Endometrium (tissue), 2 donors: ENCODE measurements around the gene SLC16A10.
"Not testable (repeated sequence)": the region's sequence is repeated elsewhere in the genome, so short reads cannot be mapped to it uniquely, and the experiment has no call there.

Source experiments
- FAIRE-seq: peaks from 2 replicates; lab custom pipeline; 2012; peaks lifted over from hg19 to GRCh38; lab: Jason Lieb, UNC
- donor health status: control.
- donor health status: control.

The SLC16A10 gene, protein sequence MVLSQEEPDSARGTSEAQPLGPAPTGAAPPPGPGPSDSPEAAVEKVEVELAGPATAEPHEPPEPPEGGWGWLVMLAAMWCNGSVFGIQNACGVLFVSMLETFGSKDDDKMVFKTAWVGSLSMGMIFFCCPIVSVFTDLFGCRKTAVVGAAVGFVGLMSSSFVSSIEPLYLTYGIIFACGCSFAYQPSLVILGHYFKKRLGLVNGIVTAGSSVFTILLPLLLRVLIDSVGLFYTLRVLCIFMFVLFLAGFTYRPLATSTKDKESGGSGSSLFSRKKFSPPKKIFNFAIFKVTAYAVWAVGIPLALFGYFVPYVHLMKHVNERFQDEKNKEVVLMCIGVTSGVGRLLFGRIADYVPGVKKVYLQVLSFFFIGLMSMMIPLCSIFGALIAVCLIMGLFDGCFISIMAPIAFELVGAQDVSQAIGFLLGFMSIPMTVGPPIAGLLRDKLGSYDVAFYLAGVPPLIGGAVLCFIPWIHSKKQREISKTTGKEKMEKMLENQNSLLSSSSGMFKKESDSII

DNA sequence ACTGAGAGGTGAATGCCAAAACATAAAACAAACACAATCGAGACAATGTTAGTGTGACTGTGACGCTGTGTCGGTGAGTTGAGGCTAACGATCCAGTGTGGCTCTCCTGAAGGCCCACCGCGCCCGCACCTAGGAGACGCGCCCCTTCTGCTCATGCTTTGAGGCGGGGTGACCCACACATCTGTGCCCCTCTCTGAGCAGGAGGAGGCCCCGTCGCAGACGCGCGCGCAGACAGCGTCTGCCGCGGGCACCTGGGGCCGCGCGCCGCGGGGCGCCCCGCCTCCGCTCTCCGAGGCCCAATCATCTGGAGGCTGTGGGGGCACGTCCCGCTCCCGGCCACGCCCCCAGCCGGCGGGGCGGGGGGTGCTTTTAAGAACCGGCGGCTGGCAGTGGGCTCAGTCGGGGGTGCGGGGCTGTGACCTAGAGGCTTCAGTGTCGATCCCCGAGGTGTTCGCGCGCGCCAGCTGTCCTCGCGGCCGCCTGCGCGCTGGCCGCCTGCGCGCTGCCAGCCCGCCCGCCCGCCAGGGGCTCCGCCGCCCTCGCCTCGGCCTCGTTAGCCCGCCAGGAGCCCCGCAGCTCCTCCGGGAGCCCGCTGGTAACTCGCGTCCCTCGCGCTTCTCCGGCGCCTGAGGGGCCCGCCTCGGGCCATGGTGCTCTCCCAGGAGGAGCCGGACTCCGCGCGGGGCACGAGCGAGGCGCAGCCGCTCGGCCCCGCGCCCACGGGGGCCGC, at the start of gene SLC16A10:
TSS of gene SLC16A10 (plus strand) at position 398 of the 730 bp plus-strand sequence. CDS start at position 648, 250 bp downstream.
- FAIRE-seq, result no peak

DNA sequence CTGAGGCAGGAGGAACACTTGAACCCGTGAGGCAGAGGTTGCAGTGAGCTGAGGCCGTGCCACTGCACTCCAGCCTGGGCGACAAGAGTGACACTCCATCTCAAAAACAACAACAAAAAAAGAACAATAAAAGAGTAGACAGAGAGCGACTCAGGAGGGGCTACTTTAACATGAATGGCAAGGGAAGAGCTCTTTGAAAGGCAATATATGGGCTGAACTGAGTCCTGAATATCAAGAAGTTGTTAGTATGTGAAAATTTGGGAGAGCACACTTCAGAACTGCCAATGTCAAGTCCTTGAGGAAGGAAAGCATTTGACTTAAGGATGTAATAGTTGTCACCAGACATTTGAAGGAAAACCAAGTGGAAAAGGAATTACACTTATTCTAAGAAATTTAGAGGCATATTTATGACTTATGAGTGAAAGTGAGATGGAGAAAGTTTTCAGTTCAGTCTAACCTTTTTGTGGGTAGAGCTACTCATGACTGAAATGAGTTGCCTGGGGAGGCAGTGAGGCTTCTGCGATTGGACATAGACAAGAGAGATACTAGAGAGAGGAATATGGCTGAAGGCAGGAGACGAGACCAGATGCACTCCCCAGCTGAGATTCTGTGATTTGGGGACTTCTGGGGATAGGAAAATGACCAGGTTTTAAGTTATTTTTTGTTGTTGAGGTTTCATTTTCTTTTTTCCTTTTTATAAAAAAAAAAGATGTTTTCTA, 48.6 kb upstream of the SLC16A10 start:
- FAIRE-seq, result no peak

DNA sequence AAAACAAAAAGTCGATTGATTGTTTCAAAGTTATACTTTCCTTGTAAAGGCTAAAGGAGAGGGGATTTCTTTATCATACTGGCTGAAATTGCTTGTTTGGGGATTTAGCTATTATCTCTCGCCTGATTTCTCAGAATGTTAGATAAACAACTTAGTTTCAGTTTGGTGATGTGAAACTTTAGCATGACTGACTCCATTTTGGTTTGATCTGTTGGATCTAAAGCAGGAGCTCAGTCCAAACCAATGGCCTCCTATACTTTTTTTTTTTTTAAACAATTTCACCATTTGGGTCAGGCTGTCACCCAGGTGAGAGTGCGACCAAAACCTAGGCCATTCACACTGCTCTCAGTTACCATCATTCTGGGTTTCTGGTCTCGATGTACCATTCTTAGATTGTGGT, 45.4 kb upstream of the SLC16A10 start:
- FAIRE-seq, result no peak

DNA sequence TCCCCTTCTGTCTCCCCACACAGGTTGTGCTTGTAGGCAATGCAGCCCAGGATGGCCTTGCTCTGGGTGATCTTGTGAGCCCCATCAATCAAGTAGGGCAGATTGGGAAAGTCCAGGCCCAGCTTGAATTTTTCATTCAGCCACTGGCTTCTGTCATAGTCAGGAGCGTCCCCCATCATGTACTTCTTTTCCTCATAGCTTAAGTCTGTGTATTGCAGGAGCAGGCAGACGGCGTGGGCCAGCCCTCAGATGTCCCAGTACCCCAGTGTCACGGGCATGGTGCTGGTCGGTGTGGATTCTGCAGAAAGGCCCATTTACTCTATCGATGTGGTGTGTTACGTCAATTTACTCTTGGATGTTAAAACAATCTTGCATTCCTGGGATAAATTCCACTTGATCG, 40.1 kb upstream of the SLC16A10 start:
- no peak for FAIRE-seq

DNA sequence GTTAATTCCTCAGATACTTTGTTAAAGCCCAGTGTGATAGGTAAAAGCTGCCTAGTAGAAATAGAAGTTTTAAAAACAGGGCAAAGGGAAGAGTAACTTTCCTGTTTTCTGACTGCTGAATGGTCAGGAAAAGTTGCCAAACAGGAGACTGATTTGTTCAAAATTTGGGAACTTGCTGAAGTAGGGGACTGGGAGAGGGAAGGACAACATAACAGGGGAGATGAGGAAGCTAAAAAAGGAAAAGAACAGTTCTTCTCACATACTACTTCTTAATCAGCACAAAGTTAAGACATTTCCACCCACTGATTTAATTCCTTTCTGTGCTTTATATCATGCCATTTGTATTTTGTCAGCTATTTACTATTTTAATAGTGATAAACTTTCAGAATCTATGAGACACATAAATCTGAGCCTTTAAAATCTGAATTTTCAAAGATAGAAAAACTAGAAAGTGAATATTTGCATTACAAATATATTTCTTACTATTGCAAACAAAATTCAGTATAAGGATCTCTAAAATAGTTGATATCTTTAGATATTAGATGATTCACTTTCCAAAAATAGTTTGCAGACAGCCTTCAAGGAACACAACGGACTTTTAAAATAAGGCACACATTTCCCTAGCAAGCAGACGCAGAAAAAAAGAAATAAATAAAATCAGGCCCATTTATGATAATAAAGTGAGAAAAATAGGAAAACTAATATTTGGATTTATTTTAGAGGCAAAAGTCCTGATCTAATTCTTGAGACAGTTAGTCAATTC, 36.9 kb upstream of the SLC16A10 start:
- FAIRE-seq, result no peak

DNA sequence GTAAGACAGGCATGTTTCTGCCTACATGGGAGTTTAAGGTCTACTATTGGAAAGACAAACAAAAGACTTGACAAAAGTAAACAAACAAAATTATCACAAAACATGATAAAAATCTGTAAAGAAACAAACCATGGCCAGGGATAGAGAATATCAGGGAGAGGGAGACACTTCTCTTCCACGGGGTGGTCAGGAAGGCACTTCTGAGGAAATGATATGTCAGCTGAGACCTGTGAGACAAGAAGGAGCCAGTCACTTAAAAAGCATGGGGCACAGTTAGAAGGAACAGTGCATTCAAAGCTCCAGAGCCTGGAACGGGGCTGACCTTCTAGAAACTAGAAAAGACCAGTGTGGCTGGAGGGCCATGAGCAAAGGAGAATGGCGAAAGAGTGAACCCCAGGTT, 35.1 kb upstream of the SLC16A10 start:
- FAIRE-seq, result no peak

DNA sequence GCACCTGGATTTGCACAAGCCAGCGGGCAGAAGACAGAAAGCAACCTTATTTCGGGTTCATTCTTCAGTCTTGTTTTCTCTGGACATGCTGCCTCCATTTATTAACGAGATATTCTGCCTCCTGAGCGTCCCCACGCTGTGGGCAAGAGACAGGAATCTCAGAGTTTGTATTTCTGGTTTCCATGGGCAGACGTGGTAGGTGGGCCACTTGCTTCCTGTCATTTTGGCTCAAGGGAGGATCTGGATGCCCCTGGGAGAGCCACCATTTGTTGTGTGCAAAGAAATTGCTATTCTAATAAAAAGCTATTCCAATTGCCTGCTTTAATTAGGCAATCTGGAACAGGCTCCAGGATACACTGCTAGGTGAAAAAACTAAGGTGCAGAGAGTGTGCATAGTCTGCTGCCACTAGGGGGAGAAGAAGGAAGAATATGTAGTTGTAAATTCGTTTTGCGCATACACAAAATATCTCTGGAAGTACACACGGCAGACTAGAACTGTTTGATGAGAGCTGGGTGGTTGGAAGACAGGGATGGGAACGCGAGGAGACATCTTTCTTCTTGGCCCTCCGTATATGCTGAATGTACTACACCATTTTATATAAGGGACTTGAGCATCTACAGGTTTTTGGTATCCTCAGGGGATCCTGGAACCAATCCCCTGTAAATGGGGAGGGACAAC, 30.1 kb upstream of the SLC16A10 start:
- no peak for FAIRE-seq

DNA sequence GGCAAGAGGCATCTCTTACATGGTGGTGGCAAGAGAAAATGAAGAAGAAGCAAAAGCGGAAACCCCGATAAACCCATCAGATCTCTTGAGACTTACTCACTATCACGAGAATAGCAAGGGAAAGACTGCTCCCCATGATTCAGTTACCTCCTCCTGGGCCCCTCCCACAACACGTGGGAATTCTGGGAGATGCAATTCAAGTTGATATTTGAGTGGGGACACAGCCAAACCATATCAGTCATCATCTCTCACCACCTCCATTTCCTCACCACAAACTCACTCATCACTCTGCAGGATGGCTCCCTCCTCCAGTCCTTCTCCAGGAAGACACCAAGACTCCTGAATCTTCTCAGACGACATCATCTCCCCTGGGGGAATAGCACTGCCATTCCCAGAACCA, 25.8 kb upstream of the SLC16A10 start:
- FAIRE-seq, result no peak

DNA sequence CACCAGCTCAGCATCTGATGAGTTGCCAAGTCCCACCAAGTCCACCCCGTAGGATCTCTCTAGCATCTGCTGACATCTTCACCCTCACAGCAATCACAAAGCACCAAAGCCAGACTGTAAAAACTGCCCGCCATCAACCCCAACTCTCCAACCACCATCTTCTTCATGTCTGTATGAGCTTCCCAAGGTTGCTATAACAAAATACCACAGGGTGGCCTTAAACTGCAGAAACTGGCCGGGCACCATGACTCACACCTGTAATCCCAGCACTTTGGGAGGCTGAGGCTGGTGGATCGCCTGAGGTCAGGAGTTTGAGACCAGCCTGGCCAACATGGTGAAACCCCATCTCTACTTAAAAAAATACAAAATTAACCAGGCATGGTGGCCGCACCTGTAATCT, 25.3 kb upstream of the SLC16A10 start:
- not testable (repeated sequence) for FAIRE-seq

DNA sequence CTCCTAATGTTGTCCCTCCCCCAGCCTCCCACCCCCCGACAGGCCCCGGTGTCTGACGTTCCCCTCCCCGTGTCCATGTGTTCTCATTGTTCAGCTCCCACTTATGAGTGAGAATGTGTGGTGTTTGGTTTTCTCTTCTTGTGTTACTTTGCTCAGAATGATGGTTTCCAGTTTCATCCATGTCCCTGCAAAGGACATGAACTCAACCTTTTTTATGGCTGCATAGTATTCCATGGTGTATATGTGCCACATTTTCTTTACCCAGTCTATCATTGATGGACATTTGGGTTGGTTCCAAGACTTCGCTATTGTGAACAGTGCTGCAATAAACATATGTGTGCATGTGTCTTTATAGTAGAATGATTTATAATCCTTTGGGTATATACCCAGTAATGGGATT, 24.4 kb upstream of the SLC16A10 start:
- not testable (repeated sequence) for FAIRE-seq

DNA sequence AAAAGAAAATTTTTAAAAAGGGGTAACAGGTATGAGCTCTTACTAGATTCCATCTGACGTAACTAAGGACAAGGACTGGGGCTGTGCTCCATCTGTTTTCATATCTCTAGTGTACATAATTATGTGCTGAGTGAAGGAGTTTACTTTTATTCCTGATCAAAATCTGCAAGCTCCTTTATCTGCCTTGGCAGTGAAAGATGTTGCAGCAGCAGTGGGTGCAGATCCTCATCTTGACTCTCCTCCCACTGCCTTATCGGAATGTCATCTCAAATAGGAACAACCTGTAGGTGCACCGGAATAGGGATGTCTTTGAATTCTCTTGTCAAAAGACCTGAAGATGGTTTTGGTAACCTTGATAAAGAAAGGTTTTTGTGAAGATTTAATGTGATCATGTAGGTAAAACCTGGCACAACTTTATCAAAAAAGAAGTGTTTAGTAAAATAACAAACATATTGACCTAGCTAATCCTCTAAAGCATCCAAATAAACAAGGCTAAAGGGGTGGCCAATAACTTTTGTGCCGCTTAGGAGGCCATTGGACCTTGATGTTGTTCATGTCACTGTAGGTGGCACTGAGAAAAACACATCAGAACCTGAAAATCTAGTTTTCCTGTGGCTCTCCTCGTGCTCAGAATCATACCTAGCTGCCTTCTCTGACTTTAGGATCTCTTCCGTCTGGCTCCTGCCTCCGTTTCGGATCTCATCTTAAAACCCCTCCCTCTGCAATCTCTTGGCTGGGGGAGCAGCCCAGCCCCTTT, 19.0 kb upstream of the SLC16A10 start:
- FAIRE-seq, result no peak

DNA sequence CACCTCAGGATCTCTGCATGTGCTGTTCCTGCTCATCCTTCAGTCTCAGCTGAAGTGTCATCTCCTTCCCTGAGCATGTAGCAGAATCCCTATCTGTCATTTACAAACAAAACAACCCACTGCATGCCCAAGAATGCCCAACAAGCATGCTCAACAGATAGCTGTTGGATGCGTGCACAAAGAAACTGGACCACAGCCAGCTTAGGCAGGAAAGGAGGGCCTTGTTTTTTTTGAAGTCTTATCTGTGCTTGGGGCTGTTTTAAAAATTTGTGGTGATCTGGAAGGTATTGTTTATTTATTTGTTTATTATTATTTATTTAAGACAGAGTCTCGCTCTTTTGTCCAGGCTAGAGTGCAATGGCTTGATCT, 18.5 kb upstream of the SLC16A10 start:
- no peak for FAIRE-seq

DNA sequence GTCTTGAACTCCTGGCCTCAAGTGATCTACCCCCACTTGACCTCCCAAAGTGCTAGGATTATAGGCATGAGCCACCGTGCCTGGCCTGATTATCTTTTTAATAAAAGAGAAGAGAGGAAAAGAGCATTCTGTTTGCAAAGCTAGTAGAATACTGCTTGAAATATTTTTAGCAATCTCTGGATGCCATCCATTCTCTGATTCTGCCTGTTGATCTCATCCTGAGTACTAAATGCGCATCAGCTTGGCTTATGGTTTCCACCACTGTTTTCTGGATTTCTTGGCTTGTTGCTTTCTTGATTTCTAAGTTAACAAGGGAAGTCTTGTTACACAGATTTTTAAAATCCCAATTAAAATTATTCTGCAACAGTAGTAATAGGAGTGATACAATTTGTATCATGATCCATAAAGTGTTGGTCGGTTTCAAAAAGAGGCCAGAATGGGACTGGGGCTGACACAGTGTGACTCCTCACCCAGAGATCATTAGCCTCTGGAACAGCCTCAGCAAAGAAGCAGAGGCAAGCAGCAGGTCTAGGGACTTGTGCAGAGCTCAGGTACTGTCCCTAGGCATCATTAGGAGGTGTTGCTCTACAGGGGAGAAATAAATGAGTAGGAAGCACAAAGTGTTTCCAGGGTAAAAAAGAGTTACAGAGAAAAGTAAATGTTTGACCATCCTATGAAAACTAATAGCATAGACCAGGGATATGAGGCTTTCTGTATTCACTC, 17.8 kb upstream of the SLC16A10 start:
- no peak for FAIRE-seq

DNA sequence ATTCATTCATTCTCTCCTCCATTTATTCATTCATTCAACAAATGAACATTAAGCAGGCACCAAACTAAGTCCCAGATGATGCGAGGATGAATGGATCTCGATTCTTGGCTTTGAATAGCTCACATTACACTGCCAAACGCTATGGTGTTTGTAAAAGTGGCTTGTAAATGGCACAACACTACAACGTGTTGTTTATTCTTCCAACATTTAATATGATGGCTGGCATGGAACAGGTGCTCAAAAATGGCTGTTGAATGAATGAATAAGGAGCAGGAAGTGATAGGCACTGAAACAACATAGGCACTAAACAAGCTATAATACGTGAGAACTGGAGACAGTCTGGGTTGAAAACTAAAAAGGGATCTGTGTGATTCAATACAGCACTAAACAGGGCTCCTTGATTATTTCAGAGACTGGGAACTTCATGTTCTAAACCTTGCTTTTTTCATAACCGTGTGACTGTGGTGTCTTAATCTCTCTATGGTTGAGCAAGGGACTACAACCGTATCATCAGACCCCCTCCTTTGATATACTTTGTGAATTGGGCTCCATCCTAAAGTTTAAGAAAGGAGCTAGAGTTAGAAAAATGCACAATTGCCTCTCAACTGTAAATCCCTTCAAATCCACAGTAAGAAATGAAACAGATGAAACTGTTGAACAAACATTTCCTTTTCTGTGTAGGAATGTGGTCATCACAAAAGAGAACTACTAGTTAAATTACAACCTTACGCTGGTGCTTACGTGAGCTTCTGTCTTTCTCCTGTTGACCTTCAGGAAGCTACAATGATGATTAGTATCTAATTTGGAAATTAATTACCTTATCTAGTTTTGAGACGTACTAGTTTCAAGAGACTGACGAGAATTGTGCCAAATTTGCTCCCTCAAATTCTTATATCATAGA, 16.9 kb upstream of the SLC16A10 start:
- no peak for FAIRE-seq

DNA sequence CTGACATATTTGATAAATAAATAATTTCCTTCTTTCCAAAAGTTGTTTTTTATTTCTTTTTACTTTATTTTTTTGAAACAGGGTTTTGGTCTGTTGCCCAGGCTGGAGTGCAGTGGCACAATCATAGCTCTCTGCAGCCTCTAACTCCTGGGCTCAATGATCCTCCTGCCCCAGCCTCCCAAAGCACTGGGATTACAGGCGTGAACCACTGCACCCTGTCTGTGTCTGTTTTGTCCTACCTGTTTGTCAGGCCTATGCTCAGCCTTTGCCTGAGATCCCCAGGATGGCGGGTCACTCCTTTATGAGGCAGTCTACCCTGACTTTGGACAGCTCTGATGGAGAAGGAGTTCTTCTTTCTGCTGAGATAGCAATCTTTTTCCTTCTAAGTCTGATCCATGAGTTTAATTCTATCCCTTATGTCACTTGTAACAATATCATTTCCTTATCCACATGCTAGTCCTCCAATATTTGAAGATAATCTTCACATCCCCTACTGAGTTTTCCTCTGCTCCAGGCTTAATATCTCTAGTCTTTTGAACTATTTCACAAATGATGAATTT, 14.4 kb upstream of the SLC16A10 start:
- no peak for FAIRE-seq

DNA sequence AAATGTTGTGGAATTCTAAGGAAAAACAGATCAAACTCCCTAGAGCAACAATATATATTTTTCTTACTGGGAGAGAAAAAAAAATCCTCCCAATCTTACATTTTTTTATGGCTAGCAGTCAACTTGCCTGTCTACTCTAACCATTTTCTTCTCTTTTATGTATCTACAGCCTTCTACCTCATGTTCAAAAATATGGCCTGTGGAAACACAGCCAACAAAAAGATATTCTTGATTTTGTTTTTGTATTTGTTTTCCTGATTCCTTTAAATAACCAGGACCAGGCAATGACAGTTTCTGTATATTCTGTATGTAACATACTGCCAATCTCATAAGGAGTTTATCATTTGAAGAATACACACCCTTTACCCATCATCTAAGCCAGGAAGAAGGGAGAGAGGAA, 13.0 kb upstream of the SLC16A10 start:
- FAIRE-seq, result no peak

DNA sequence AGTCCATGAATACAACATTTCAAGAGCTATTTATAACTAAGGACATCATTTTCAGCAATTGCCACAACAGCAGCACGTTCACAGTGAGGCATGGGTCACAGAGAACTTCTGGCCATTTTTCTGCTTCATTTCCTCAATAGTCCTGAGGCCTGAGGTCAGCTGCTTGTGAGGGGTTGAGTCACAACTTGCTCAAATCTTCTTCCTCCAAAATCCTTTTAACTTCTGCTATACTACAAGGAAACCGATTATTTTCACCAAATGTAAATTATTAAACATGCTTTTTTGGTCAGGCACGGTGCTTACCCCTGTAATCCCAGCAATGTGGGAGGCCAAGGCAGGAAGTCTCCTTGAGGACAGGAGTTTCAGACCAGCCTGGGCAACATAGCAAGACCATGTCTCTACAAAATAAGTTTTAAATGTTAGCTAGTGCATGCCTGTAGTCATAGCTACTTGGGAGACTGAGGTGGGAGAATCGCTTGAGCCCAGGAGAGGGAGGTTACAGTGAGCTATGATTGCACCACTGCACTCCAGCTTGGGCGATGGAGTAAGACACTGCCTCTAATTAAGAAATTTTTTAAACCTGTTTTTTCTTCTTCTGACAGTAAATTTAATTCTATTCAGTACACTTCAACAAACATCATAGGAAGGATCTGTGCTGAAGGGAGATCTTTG, 11.1 kb upstream of the SLC16A10 start:
- no peak for FAIRE-seq

DNA sequence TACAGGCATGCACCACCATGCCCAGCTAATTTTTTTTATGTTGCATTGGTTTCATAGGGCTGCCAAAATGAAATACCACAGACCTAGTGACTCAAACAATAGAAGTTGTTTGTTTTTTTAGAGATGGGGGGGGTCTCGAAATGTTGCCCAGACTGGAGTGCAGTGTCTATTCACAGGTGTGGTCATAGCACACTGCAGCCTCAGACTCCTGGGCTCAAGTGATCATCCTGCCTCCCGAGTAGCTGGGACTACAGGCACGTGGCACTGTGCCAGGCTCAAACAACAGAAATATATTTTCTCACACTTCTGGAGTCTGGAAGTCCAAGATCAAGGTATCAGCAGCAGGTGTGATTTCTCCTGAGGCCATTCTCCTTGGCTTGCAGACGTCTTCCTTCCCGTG, 6.6 kb upstream of the SLC16A10 start:
- no peak for FAIRE-seq
